Measurements from ENCODE around the gene MGAT4A.

The MGAT4A gene

DNA sequence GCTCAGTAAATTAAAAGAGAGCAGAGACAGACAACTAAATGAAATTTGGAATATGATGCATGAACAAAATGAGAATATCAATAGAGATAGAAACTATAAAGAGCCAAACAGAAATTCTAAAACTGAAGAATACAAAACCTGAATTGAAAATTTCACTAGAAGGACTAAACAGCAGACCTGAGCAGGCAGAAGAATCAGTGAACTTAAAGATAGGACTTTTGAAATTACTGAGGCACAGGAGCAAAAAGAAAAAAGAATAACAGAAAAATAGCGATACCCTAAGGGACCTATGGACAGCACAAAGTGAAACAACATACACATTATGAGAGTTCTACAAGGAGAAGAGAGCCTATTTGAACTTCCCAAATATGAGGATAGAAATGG is 80.9 kb downstream of the MGAT4A start:
- no peak for DNase-seq

DNA sequence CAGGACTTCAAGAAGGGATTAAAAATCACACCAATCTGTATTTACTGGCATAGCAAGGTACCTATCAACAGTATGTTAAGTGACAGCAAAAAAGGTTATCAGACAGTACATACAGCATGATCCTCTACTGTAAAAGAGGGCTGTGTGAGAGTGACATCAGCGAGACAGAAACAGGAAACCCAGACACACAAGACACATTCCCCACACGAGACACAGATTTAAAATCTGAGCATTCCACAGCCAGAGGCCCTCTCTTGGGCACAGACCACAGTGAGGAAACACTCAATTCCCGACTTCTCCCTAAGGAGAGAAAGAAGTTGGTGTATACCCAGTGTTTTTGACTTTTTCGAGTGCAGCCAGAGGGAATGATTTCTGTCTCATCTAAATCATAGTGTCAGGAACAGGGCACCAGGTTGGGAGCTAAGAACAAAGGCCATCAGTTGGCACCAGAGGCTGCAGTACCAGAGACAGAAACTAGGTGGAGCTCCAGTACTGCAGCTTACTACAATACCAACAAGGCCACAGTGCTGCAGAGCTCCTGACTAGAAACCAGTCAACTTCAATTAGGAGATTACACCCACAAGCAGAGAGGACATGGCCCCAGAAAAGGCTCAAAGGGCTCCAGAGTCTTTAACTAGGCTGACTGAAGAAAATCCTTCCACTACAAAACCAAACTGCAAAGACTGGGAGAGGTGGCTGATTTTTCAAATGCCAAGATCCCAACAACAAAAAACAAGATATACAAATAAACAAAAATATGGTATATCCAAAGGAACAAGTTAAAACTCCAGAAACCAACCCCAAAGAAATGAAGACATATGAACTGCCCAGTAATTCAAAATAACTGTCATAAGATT is 81.6 kb downstream of the MGAT4A start:
- DNase-seq, result peak; percentile 68

DNA sequence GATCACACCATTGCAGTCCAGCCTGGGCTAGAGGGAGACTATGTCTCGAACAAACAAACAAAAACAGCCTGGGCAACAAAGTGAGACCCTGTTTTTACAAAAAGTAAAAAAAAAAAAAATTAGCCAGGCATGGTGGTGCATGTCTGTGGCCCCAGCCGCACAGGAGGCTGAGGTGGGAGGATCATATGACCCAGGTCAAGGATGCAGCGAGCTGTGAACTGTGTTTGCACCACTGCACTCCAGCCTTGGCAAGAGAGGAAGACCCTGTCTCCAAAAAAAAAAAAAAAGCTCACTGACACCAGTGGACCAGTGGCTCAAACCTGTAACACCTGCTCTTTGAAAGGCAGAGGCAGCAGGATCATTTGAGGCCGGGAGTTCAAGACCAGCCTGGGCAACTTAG is 82.5 kb downstream of the MGAT4A start:
- DNase-seq, result no peak

DNA sequence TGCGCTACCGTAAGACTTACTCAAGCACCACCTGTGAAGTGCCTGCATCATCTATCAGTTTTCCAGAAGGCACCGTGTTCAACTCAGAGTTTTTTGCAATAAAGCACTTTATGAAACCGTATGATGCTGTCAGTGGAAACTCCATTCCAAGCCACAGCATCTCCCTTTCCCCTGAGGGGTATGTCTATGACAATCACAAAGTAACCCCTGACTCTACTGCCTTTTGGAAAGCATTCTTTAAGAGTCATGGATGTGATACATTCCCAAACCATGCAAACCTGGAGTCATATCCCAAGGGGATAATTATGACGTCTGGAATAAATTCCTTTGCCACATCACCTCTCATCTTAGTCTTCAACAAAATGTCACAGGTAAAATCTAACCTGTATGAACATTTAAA is 83.3 kb downstream of the MGAT4A start:
- no peak for DNase-seq

GRCh38 chr2:98643496-98644100 is 87.3 kb downstream of the MGAT4A start:
- peak; percentile 14 for DNase-seq

DNA sequence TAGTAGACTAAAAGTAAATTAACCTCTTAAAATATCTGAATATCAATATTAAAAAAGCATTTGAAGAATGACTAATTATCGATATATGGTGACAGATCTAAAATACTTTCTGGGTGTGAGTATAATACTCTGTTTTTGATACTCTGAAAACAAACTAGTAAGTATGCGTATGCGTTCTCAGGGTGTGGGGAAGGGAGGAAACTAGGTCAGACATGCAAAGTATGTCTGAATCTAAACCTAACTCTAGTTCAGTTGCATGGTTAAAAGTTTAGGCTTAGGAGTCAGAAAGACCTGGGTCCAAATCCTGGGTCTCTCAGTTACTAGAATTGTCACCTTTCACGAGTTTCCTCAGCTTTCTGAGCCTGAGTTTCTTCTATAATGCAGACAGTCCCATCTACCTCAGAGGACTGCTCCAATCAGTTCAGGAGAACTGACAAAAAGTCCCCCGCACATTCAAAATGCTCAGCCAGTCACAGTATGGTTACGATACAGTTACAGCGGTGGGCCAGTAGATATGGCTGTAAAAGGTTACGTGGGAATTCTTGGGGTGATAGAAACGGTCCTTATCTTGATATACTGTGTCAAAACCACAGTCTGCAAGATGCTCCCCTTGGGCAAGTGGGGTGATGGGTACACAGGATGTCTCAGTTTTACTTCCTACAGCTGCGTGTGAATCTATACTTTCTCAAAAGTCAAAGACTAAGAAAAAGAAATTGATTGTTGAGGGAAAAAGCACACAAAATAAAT is 93.4 kb downstream of the MGAT4A start:
- DNase-seq, result no peak

GRCh38 chr2:98634406-98635092 is 96.4 kb downstream of the MGAT4A start:
- peak; percentile 7 for DNase-seq

GRCh38 chr2:98632351-98632750 is 98.6 kb downstream of the MGAT4A start:
- no peak for DNase-seq

- DNase-seq, result no peak
Measured at GRCh38 chr2:98623657-98624056, 107.3 kb downstream of the MGAT4A start.

- no peak for DNase-seq
Measured at GRCh38 chr2:98617149-98617548, 113.8 kb downstream of the MGAT4A start.

- DNase-seq, result no peak
Measured at GRCh38 chr2:98615481-98615880, 115.5 kb downstream of the MGAT4A start.

GRCh38 chr2:98614024-98614739 is 116.8 kb downstream of the MGAT4A start:
- no peak for DNase-seq

DNA sequence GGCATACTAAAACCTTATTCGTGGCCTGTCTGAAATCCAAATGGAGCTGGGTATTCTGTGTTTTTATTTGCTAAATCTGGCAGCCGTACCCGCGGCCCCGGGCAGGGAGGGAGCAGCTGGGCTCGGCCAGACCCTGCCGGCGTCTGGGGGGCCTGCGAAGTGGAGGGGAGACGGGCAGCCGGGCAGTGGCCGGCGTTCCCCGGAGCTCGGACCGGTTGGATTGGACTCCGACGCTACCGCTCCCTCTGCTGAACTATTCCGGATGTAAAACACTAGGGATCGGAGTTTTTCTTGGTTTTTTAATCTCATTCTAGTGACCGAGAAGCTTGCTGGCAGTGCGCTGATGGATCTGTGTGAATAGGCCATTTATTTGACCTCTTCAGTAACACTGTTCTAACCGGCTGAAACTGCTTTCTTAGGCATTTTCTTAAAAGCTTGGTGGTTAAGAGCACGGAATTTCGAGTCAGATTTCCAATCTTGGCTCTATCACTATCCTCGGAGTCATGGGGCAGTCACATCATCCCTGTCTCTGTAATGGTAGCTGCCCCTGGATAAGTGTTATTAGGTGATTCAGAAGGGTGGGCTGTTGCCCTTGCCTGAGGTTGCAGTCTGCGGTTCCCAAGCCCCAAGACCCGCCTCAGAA is 121.8 kb downstream of the MGAT4A start:
- peak; percentile 33 for DNase-seq

GRCh38 chr2:98608116-98608961 is 122.6 kb downstream of the MGAT4A start, which contains the start of the genes COA5 and UNC50:
Gene COA5 (minus strand): TSS chr2:98608512. CDS start chr2:98608405, 107 bp downstream.
Gene UNC50 (plus strand): TSS chr2:98608589. CDS start chr2:98609760, 1,171 bp downstream.
- peak; percentile 91 for DNase-seq

DNA sequence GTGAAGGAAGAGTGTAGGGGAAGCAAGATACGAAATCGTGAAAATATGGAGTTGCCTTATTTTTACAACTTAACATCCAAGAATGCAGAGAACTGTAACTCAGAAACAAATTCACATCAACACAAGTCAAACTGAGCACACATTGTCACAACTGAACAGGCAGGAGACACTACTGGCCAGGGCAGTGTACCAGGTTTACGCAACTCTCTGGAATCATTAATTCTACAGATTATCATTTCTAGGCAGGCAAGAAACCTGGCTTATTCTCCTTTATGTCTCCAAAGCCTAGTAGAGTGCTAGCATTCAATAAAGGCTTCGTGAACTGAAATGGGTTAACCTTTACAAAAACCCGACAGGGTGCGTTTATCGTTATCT is 123.2 kb downstream of the MGAT4A start:
- DNase-seq, result no peak

GRCh38 chr2:98607104-98607503 is 123.8 kb downstream of the MGAT4A start:
- no peak for DNase-seq

DNA sequence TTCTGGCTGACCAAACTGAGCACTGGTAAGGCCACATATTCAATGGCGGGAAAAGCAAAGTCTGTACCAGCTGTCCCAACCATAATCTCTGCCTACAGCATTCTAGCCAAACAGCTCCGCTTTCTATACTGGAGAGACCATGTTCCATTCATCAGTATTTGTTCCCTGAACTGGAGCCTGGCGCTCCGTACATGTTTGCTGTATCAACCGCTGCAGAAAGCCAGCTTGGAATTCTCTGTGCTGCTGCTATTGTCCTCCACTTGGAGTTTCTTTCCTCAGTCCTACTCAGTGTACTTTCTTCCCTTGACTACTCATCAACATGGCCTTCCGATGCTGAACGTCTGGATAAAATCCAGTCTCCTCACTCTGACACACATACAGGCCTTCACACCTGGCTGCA is 124.5 kb downstream of the MGAT4A start:
- DNase-seq, result no peak

DNA sequence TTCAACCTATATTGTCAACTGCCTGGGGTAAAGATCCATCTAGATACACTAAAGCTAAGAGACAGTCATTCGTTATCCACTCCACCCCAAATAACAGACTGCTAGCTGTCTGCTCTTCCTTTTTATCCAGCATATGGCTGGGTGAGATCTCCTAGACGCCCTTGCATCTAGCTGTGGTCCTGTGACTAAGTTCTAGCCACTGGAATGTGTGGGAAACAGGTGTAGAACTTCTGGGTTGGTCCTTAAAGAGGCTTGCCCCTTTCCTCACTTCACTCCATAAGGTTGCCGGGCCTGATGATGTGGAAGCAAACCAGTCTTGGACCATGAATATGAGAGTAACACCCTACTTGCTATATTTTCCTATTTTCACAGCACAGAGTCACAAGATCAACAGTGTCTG is 125.9 kb downstream of the MGAT4A start:
- no peak for DNase-seq

GRCh38 chr2:98604547-98604946 is 126.4 kb downstream of the MGAT4A start:
- DNase-seq, result no peak

GRCh38 chr2:98601532-98602132 is 129.3 kb downstream of the MGAT4A start:
- peak; percentile 46 for DNase-seq

All from HCEC 1CT (cell line).